GM12891 (cell line): ENCODE results near the gene USP36.

Experiments
- PAX5 ChIP-seq: IDR thresholded peaks from 2 replicates; pipeline ENCODE4 v1.6.1; 2011; ENCODE audit warnings: low read length, moderate library complexity, mild to moderate bottlenecking; ENCODE audit not compliant: insufficient read depth, severe bottlenecking
- POLR2A ChIP-seq: IDR thresholded peaks from 2 replicates; pipeline ENCODE4 v1.6.1; 2011; ENCODE audit warnings: low read depth, low read length, control low read depth
- POLR2AphosphoS5 ChIP-seq: IDR thresholded peaks from 2 replicates; pipeline ENCODE4 v1.6.1; 2011; ENCODE audit warnings: low read depth, low read length, control low read depth
- POU2F2 ChIP-seq: IDR thresholded peaks from 2 replicates; pipeline ENCODE4 v1.6.1; 2011; ENCODE audit warnings: low read depth, mild to moderate bottlenecking, control low read depth, low read length, moderate library complexity
- SPI1 ChIP-seq: IDR thresholded peaks from 2 replicates; pipeline ENCODE4 v1.6.1; 2011; ENCODE audit warnings: low read depth, low read length, control low read depth
- TAF1 ChIP-seq: IDR thresholded peaks from 2 replicates; pipeline ENCODE4 v1.6.1; 2011; ENCODE audit warnings: low read depth, low read length, control low read depth

GRCh38 chr17:78808163-78808562 is 32.5 kb downstream of the USP36 start:
- TF ChIP-seq POLR2A (no peak), TAF1 (no peak), POLR2AphosphoS5 (no peak), POU2F2 (no peak), PAX5 (no peak), SPI1 (no peak)
